Activated CD4-positive, alpha-beta T cell treated with anti-CD3 and anti-CD28 coated beads, Interleukin-2, amount 50 U/mL, for 24 hours (primary cell): Measurements from ENCODE around the gene SCAMP1.

Experiments used
- DNase-seq, 2 donors: peaks; one replicate each; pipeline ENCODE4 v3.0.0-alpha.2; 2020; ENCODE audit warnings: low read depth in 1 of 2, low spot score in 1 of 2

SCAMP1 gene

GRCh38 chr5:78511121-78511906 is 150.9 kb downstream of the SCAMP1 start:
- DNase-seq: no peak

DNA sequence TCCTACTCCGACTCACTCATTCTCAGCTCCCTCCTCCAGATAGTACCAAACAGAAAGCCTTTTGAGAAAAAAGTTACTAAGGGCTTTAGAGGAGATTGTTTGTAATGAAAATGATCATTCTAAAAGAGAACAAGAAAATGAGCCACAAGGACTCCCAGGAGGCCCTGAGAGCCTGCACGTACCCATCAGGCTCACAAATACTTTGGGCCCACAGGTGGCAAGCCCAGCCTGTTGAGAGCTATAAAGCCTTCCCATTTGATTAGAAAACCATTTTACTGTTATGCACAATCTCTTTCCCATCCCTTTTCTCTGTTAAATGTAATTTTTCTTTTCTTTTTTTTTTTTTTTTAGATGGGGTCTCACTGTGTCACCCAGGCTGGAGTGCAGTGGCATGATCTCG is 152.0 kb downstream of the SCAMP1 start:
- DNase-seq: no peak

DNA sequence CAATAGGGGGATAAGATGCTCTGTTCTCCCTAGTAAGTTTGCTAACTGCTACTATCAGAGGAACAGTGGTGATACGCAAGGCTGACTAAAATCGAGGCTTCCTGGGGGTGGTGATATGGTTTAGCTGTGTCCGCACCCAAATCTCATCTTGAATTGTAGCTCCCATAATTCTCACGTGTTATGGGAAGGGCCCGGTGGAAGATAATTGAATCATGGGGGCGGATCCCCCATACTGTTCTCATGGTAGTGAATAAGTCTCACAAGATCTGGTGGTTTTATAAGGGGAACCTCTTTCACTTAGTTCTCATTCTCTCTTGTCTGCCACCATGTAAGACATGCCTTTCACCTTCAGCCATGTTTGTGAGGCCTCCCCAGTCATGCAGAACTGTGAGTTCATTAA is 153.0 kb downstream of the SCAMP1 start:
- no peak for DNase-seq

DNA sequence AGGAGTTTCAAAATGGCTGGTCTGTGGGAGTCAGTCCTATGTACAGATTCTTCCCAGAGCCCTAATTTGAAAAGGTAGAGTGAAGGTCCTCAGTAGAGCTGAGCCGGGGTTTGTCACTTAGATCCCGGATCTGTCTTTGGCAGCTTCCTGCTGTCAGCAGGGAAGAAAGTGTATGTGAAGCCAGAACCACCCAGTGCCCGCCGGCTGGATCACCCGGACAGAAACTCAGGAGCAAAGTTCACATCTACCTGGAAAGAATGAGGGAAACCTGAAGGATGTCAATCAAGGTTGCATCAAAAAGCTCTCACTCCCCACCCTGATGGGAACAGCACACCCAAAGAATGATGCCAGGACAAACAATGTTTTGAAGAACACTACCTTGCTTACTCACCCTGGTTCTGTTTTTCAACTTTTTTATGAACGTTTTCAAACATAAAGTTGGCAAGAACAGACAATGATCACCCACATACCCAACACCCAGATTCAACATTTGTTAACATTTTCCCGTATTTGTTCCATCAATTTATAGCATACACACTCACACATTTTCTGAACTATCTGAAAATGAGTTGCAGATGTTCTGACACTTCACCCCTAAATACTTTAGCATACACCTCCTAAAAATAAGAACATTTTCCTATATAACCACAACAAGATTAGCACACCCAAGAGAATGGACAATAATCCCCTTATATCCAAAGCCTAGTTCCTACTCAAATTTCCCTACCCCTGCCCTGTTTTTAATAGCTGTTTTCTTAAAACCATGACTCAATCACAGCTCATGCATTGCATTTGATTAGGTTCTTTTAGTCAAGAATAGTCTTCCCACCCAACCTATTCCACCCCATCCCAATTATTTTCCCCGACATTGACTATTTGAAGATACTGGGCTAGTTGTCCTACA is 154.3 kb downstream of the SCAMP1 start:
- no peak for DNase-seq

DNA sequence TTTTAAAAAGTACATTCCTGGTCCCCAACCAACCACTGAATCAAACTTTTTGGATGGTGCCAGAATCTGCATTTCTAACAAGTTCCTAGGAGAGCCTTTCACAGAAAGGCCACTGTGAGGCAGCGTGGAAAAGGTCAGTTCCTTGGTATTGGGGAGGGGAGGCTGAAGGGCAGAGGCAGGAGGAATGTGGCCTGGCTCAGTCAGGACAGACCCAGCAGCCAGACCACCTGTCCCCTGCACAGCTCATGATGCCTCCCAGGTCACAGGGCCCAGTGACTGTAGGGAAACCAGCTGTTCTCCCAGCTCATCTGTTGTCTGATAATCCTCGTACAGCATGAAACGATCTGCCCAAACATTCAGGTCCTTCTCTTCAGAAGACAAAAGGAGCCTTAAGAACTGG is 155.3 kb downstream of the SCAMP1 start:
- DNase-seq: no peak

GRCh38 chr5:78518365-78519197 is 158.2 kb downstream of the SCAMP1 start:
- DNase-seq: no peak

DNA sequence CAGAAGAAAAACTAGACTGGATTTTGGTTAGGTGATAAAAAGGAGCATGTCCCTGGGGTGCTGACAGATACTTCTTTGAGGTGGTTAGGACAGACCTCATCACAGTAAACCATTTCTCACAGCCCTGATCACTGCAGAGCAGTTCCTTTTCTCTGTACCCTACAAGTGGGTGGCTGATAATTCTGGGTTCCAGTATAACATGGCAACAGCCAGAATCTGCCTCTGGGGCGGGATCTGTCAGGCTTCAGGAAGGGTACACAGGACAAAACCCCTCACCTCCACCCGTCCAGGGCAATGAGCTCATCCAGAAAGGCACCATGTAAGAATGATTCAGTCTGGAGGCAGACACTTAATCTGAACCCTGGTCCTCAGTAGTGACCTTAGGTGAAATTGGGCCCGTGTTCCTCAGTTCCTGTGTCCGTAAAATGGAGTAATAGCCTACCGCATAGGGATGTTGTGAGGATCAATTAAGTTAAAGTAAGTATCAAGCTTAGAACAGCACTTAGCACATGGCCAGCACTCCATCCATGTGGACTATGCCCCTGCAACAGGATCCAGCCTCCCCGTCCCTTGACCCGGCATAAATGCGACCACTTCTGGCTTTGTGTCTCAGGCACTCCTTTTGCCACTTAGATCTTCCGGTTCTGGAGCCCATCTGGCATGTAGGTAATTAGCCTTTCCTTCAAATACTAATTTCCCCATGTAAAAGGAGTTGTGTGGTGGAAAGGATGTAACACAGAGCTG is 159.0 kb downstream of the SCAMP1 start:
- DNase-seq: no peak

DNA sequence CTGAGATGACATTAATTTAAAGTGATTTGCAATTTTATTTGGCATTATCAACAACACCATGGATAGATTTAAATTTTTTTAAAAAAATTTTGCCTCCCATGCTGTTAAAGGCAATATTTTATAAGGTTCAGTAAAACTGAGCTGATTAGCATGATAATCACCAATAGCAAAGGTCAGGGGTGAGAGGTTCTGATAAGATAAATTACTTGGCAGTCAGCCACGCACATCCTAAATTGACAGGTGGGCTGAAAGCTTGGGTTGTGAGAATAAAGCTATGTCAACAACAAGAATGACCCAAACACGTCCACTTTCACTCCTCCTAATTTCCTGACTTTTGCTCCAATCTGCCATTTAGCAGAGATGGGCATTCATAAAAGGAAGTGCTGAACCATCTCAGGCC is 161.0 kb downstream of the SCAMP1 start:
- DNase-seq: no peak

DNA sequence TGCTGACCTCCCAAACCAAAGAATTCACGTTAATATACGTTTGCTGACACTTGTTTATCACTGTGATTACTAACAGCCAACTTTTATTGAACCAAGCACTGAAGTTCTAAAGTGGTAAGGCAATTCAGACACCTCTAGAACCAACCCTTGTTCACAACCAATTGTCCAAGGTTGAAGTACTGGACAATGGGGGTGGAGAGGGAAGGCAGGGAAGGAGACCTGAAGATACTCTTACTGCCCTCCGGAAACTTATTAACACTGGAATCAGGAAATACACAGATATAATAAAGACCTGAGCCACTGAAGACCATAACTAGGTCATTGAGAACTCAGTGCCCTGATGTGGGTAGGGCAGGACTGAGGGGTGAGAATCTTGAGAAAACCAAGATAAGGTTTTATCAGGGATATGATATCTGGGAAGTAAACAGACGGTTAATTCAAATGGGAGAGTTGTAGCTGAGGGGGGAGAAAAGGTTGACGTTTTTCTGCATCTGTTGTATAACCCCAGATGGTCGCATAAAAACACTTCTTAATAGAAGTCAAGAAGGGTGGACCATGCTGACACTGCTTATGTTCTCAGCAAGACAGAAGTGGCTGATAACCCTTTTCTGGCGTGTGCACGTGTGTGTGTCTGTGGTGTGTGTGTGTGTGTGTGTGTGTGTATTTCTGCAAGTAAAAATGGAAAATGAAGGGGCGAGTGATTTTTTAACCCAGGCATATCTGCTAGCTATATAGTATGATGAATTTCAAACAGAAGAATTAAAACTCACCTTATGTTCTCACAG is 162.3 kb downstream of the SCAMP1 start:
- DNase-seq: no peak

- DNase-seq: no peak
Observed at GRCh38 chr5:78523314-78524193, 163.1 kb downstream of the SCAMP1 start.

DNA sequence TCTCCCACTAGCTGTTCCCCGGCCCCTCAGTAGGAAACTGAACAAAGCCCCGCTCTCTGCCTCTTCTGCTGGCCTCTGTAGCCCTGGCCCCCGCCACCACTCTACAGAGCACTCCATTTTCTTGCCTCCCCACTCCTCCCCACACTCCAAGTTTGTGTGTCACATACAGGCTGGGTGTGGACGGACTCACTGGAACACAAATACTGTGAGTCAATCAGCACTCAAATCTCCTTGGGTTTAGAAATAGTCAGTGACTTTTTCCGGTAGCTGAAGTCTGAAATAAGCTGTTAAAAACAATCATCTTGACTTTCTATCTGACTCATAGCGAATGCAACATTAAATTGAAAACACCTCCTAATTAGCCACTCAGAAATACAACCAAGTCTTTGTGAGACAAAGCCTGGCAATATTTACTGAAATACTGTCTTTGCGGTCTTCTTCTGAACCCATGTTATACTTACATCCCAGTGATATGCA is 165.7 kb downstream of the SCAMP1 start:
- DNase-seq: no peak

DNA sequence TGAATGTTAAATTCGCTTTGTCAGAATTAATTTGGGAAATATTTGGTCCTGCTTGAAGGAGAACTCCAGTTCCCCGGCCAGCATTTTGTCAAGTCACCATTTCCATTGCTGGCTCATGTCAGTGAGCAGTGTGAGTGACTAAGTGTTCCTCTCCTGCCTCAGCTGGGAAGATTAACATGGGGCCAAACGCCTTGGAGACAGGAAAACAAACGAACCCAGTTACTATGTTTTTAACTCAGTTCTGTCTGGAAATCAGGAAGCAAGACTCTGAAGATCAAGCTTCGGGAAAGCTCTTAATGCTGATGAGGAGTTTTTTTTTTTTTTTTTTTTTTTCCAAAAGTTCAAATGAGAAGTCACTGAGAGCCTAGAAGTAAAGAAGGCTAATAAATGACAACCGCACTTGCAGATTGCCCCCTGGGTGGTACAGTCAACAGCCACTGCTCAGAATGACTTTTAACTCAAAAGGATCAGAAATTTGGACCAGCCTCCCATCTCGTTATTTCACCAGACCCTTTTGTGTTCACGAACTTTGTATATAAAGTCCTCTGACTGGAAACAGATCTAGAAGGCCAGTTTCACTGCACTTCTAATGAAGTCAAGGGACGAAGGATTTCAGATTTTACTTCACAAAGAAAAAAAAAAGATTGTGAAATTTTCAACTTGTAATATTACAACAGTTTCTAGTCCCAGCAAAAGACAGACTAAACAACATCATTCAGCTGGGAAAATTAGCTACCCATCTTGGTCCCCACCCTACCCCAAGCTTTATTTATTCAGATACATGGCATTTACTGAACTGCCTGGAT is 166.8 kb downstream of the SCAMP1 start:
- DNase-seq: no peak

GRCh38 chr5:78527925-78528324 is 167.5 kb downstream of the SCAMP1 start:
- DNase-seq: no peak
